Subcutaneous abdominal adipose tissue (tissue), 5 donors: ENCODE data around the gene SMAD1.
"Not testable (repeated sequence)": the region's sequence is repeated elsewhere in the genome, so short reads cannot be mapped to it uniquely, and the experiment has no call there.

ENCODE experiments used
- H3K27ac ChIP-seq: one replicate; pipeline ENCODE4 v1.7.0; 2013; ENCODE audit warnings: low read depth, mild to moderate bottlenecking, inconsistent platforms, low read length, moderate library complexity
- H3K27me3 ChIP-seq, 5 donors: one replicate each; pipeline ENCODE4 v1.7.0; 2013; ENCODE audit warnings: low read length in 5 of 5, inconsistent platforms in 1 of 5; ENCODE audit not compliant: control insufficient read depth in 5 of 5, insufficient read depth in 4 of 5
- H3K36me3 ChIP-seq, 5 donors: one replicate each; pipeline ENCODE4 v1.7.0; 2013; ENCODE audit warnings: low read length in 5 of 5; ENCODE audit not compliant: control insufficient read depth in 5 of 5, insufficient read depth in 5 of 5
- H3K4me1 ChIP-seq, 5 donors: one replicate each; pipeline ENCODE4 v1.7.0; 2013; ENCODE audit warnings: low read length in 5 of 5, mild to moderate bottlenecking in 3 of 5, moderate library complexity in 1 of 5; ENCODE audit not compliant: control insufficient read depth in 5 of 5, insufficient read depth in 5 of 5
- H3K4me3 ChIP-seq, 5 donors: one replicate each; pipeline ENCODE4 v1.7.0; 2013; ENCODE audit warnings: low read length in 5 of 5, low read depth in 1 of 5
- H3K9ac ChIP-seq, 5 donors: one replicate each; pipeline ENCODE4 v1.7.0; 2013; ENCODE audit warnings: low read length in 5 of 5, mild to moderate bottlenecking in 4 of 5, moderate library complexity in 3 of 5
- H3K9me3 ChIP-seq, 5 donors: one replicate each; pipeline ENCODE4 v1.7.0; 2013; ENCODE audit warnings: low read length in 5 of 5; ENCODE audit not compliant: control insufficient read depth in 5 of 5
- donor health status: healthy.
- donor health status: healthy.
- donor health status: healthy.
- donor health status: healthy.
- donor health status: healthy.

The SMAD1 gene

GRCh38 chr4:145567516-145567915 lies 85.9 kb downstream of the SMAD1 start:
- H3K4me3 ChIP-seq = no peak overlapping the region
- no peak overlapping the region for H3K9ac ChIP-seq
- H3K4me1 ChIP-seq = peaks cover 0 to 6% (median 0%) of the 10 kb centered on the region in 5 donors
- H3K36me3 ChIP-seq = no peaks in the 10 kb centered on the region
- no peaks in the 10 kb centered on the region for H3K27me3 ChIP-seq
- peaks cover 0 to 3% (median 2%) of the 10 kb centered on the region in 5 donors for H3K9me3 ChIP-seq
- H3K27ac ChIP-seq = no peak overlapping the region

- not testable (repeated sequence) for H3K4me1 ChIP-seq, H3K36me3 ChIP-seq, H3K27ac ChIP-seq, H3K4me3 ChIP-seq, H3K9me3 ChIP-seq, H3K27me3 ChIP-seq, H3K9ac ChIP-seq
Observed at GRCh38 chr4:145574546-145574945, 92.9 kb downstream of the SMAD1 start.

- H3K9me3 ChIP-seq = peaks cover 0 to 3% (median 0%) of the 10 kb centered on the region in 5 donors
- no peaks in the 10 kb centered on the region for H3K4me1 ChIP-seq
- H3K36me3 ChIP-seq = no peaks in the 10 kb centered on the region
- H3K4me3 ChIP-seq = no peak overlapping the region
- H3K9ac ChIP-seq = no peak overlapping the region
- no peak overlapping the region for H3K27ac ChIP-seq
- H3K27me3 ChIP-seq = no peaks in the 10 kb centered on the region
Observed at GRCh38 chr4:145580906-145581305, 99.3 kb downstream of the SMAD1 start.

- Histone ChIP-seq H3K27me3 (no peaks in the 10 kb centered on the region), H3K4me1 (no peaks in the 10 kb centered on the region), H3K27ac (no peak overlapping the region), H3K36me3 (no peaks in the 10 kb centered on the region), H3K9ac (no peak overlapping the region), H3K9me3 (no peaks in the 10 kb centered on the region), H3K4me3 (no peak overlapping the region)
Observed at GRCh38 chr4:145583191-145584055, 101.8 kb downstream of the SMAD1 start.

GRCh38 chr4:145587088-145587754 lies 105.6 kb downstream of the SMAD1 start:
- H3K27ac ChIP-seq = no peak overlapping the region
- H3K9ac ChIP-seq = no peak overlapping the region

GRCh38 chr4:145589381-145589780 lies 107.7 kb downstream of the SMAD1 start:
- not testable (repeated sequence) for H3K4me1 ChIP-seq, H3K27ac ChIP-seq, H3K9me3 ChIP-seq, H3K36me3 ChIP-seq, H3K9ac ChIP-seq, H3K27me3 ChIP-seq, H3K4me3 ChIP-seq

More at GRCh38 chr4:145587088-145587754, 105.6 kb downstream of the SMAD1 start:
- H3K27me3 ChIP-seq = no peaks in the 10 kb centered on the region
- H3K36me3 ChIP-seq = no peaks in the 10 kb centered on the region
- H3K4me3 ChIP-seq = no peak overlapping the region
- no peaks in the 10 kb centered on the region for H3K4me1 ChIP-seq
- H3K9me3 ChIP-seq = no peaks in the 10 kb centered on the region

- no peak overlapping the region for H3K4me3 ChIP-seq
- no peak overlapping the region for H3K9ac ChIP-seq
- no peaks in the 10 kb centered on the region for H3K9me3 ChIP-seq
- no peak overlapping the region for H3K27ac ChIP-seq
- H3K4me1 ChIP-seq = no peaks in the 10 kb centered on the region
- H3K27me3 ChIP-seq = no peaks in the 10 kb centered on the region
- no peaks in the 10 kb centered on the region for H3K36me3 ChIP-seq
Observed at GRCh38 chr4:145589916-145590702, 108.5 kb downstream of the SMAD1 start.

- no peak overlapping the region for H3K4me3 ChIP-seq
- no peak overlapping the region for H3K27ac ChIP-seq
- no peaks in the 10 kb centered on the region for H3K4me1 ChIP-seq
- H3K9ac ChIP-seq = no peak overlapping the region
- no peaks in the 10 kb centered on the region for H3K36me3 ChIP-seq
- no peaks in the 10 kb centered on the region for H3K27me3 ChIP-seq
- H3K9me3 ChIP-seq = peaks cover 0 to 6% (median 0%) of the 10 kb centered on the region in 5 donors
Observed at GRCh38 chr4:145602129-145602760, 120.6 kb downstream of the SMAD1 start.

- Histone ChIP-seq H3K36me3 (no peaks in the 10 kb centered on the region), H3K4me1 (peaks cover 0 to 2% (median 0%) of the 10 kb centered on the region in 5 donors), H3K9me3 (peaks cover 0 to 6% (median 0%) of the 10 kb centered on the region in 5 donors), H3K9ac (no peak overlapping the region), H3K27ac (no peak overlapping the region), H3K4me3 (no peak overlapping the region), H3K27me3 (no peaks in the 10 kb centered on the region)
Observed at GRCh38 chr4:145605941-145606340, 124.3 kb downstream of the SMAD1 start.
